Coronary artery (tissue), 2 donors: ENCODE data around the gene MRI1.
"Not testable (repeated sequence)": the region's sequence is repeated elsewhere in the genome, so short reads cannot be mapped to it uniquely, and the experiment has no call there.

Experiments used
- DNase-seq: peaks from one replicate; pipeline ENCODE4 v3.0.0-alpha.2; 2017; ENCODE audit warnings: low spot score
- H3K27ac ChIP-seq, 2 donors: fragments of 200-600 bp; sonication (generic); one replicate each; pipeline ENCODE4 v1.5.1; 2016 to 2019
- H3K4me3 ChIP-seq: fragments of 200-600 bp; sonication (generic); 2 replicates; pipeline ENCODE4 v1.5.1; 2016; ENCODE audit warnings: mild to moderate bottlenecking, moderate library complexity
- TF ChIP-seq, protein P1 (sequence below): fragments of 200-600 bp; sonication (generic); IDR thresholded peaks from one replicate; pipeline ENCODE4 v1.5.1; 2019; ENCODE audit warnings: antibody characterized with exemption

Gene MRI1

DNA sequence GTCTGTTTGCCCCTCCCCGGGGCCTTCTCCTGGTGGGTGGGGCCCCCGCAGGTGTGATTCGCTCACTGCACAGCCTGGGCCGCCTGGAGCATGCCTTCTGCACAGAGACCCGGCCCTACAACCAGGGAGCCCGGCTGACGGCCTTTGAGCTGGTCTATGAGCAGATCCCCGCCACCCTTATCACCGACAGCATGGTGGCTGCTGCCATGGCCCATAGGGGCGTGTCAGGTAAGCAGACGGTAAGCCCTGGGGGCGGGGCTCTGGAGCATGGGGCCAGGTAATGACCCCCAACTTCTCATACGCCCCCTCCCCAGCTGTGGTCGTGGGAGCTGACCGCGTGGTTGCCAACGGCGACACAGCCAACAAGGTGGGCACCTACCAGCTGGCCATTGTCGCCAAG is 4.2 kb downstream of the MRI1 start:
- no peak overlapping the region for H3K4me3 ChIP-seq
- TF ChIP-seq, protein P1, sequence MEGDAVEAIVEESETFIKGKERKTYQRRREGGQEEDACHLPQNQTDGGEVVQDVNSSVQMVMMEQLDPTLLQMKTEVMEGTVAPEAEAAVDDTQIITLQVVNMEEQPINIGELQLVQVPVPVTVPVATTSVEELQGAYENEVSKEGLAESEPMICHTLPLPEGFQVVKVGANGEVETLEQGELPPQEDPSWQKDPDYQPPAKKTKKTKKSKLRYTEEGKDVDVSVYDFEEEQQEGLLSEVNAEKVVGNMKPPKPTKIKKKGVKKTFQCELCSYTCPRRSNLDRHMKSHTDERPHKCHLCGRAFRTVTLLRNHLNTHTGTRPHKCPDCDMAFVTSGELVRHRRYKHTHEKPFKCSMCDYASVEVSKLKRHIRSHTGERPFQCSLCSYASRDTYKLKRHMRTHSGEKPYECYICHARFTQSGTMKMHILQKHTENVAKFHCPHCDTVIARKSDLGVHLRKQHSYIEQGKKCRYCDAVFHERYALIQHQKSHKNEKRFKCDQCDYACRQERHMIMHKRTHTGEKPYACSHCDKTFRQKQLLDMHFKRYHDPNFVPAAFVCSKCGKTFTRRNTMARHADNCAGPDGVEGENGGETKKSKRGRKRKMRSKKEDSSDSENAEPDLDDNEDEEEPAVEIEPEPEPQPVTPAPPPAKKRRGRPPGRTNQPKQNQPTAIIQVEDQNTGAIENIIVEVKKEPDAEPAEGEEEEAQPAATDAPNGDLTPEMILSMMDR, result no peak
- no peak for DNase-seq
- H3K27ac ChIP-seq, result no peak overlapping the region

DNA sequence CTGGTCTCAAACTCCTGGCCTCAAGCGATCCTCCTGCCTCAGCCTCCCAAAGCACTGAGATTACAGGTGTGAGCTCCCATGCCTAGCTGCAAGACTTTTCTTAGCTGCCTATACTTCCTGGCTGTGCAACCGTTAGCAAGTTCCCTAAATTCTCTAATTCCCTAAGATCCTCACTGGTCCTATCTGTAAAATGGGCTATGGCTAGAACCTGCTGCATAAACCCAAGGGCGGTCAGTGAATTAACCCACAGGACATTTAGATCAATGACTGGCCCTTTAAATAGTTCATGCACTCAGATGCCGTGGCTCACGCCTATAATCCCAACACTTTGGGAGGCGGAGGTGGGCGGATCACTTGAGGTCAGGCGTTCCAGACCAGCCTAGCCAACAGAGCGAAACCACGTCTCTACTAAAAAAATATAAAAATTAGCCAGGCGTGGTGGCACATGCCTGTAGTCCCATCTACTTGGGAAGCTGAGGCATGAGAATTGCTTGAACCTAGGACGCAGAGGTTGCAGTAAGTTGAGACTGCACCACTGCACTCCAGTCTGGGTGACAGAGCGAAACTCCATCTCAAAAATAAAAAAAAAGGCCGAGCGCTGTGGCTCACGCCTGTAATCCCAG is 5.8 kb downstream of the MRI1 start:
- TF ChIP-seq, protein P1, result no peak
- Histone ChIP-seq H3K4me3 (no peak overlapping the region), H3K27ac (no peak overlapping the region)
- DNase-seq, result no peak

DNA sequence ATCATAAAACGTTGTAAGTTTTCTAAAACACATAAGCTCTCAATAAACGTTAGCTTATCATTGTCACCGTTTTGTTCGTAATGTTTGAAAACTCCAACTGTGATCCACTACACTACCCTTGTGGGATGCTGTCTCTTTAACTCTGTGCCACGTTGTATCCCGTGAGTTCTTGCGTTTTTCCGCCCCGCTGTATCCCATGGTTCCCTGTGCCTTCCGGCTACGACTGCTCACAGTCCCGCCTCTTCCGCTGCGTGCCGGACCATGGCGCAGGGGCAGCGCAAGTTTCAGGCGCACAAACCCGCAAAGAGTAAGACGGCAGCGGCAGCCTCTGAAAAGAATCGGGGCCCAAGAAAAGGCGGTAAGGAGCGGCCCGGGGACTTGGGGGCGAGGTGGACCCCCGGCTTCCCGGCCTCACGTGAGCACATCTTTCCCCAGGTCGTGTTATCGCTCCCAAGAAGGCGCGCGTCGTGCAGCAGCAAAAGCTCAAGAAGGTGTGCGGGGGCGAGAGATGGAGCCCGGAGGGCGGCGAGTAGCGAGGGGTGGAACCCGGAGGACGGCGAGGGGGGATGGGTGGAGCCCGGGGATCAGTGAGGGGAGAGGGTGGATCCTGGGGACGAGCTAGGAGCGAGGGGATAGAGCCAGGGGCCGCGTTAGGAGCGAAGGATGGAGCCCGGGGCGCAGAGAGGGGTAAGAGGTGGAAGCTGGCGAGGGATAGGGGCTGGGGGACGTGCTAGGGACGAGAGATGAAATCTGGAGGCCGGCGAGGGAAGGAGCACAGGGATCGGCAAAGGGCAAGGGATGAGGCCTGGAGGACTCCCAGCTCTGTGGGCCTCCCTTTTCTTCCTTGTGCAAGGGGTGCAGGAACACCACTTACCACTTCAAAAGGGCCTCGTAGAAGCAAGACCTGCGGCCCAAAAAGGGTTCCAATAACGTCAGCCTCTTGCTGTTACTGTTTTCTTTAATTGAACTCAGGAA is 10.2 kb downstream of the MRI1 start, which contains the start of gene C19orf53:
Gene C19orf53, plus strand, starts transcription at position 240 of the 975 bp plus-strand sequence. Its CDS starts 22 bp downstream, at position 262.
- peak; percentile 88 for DNase-seq
- TF ChIP-seq, protein P1, result no peak
- peak within 1 kb of the TSS; percentile 87 for H3K27ac ChIP-seq
- peak within 1 kb of the TSS; percentile 79 for H3K4me3 ChIP-seq

DNA sequence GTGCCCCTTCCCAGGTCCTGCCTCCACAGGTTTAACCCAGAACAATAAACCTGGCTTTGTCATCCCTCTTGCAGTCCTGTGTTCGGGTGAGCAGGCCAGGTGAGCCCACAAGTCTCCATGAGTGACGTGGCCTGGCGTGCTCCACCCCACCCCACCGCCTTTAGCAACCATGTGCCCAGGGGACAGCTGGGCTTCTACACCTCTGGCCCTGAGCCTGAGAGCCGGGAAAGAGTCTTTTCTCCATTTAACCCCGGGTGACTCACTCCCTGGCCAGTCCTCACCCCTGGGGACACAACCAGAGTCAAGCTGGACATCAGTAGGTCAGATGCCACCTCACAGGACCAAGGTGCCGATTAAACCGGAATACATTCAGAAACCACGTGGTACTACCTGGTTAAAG is 14.1 kb downstream of the MRI1 start:
- TF ChIP-seq, protein P1, result no peak
- no peak for DNase-seq
- Histone ChIP-seq H3K27ac (no peak overlapping the region), H3K4me3 (no peak overlapping the region)

DNA sequence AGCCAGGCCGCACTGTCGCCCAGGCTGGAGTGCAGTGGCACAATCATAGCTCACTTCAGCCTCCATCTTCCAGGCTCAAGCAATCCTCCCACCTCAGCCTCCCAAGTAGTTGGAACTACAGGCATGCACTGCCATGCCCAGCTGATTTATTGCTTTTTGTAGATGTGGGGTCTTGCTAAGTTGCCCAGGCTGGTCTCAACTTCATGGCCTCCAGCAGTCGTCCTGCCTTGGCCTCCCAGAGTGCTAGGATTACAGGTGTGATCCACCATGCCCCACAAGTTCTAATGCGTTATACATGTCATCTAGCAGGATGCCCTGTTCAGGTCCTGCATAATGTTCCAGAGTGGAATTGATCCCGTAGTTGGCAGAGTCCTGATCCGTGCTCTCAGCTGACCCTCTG is 14.5 kb downstream of the MRI1 start:
- TF ChIP-seq, protein P1, result no peak
- Histone ChIP-seq H3K4me3 (no peak overlapping the region), H3K27ac (no peak overlapping the region)
- no peak for DNase-seq

DNA sequence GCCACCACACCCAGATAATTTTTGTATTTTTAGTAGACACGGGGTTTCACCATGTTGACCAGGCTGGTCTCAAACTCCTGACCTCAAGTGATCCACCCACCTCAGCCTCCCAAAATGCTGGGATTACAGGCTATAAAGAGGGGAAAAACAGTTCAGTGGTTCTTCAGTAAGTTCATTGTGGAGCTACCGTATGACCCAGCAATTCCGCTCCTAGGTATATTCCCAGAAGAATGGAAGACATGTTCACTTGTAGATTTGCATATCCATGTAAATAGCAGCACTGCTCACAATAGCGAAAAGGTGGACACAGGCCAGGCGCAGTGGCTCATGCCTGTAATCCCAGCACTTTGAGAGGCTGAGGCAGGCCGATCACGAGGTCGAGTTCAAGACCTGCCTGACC is 15.5 kb downstream of the MRI1 start:
- H3K27ac ChIP-seq, H3K4me3 ChIP-seq, DNase-seq: not testable (repeated sequence)

DNA sequence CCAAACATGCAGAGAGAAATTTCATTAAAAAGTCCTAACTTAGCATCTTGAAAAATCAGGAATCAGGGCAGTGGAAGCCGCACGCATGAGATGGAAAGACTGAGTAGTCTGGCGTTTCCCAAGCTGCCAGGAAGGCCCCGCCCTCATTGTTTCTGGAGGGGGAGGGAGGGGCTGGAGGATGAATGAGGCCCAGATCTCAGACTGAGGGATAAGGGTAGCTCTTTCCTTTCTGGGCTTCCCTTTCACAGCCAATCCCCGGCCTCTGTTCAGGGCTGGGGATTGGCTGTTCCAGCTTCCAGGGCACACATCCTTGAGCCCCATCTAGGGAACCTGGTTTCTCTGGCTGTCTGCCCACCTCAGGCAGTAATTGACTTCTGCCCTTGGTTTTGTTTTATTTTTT is 17.2 kb downstream of the MRI1 start:
- TF ChIP-seq, protein P1, result no peak
- Histone ChIP-seq H3K4me3 (no peak overlapping the region), H3K27ac (peak overlapping the region; percentile 52 to 89)
- peak; percentile 94 for DNase-seq
